ENCODE measurements around the gene UTF1.
"Not testable (repeated sequence)": the region's sequence is repeated elsewhere in the genome, so short reads cannot be mapped to it uniquely, and the experiment has no call there.

DNA sequence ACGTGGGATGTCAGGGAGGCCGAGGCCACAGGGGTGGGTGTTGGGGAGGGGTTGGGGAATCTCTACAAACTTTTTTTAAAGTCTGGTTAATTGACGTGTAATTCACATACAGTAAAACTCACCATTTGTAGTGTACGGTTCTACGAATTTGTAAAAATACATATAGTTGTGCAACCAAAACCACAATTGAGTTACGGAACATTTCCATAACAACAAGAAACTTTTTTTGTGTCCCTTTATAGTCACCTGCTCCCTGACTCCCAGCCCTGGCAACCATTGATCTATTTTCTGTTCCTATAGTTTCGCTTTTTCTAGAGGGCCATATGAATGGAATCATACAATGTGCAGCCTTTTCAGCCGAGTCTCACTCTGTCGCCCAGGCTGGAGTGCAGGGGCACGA lies 4.8 kb downstream of the UTF1 start:
- TF ChIP-seq, protein P1, sequence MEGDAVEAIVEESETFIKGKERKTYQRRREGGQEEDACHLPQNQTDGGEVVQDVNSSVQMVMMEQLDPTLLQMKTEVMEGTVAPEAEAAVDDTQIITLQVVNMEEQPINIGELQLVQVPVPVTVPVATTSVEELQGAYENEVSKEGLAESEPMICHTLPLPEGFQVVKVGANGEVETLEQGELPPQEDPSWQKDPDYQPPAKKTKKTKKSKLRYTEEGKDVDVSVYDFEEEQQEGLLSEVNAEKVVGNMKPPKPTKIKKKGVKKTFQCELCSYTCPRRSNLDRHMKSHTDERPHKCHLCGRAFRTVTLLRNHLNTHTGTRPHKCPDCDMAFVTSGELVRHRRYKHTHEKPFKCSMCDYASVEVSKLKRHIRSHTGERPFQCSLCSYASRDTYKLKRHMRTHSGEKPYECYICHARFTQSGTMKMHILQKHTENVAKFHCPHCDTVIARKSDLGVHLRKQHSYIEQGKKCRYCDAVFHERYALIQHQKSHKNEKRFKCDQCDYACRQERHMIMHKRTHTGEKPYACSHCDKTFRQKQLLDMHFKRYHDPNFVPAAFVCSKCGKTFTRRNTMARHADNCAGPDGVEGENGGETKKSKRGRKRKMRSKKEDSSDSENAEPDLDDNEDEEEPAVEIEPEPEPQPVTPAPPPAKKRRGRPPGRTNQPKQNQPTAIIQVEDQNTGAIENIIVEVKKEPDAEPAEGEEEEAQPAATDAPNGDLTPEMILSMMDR (IDR thresholded peaks at IDR 0.05) = not testable (repeated sequence)
- TF ChIP-seq POLR2A (IDR thresholded peaks at IDR 0.05) = not testable (repeated sequence)

Data from prostate gland (tissue), 2 donors.